Hepatocyte (in vitro differentiated cells): ENCODE results near the gene TSPAN9. TPM values are rescaled to one million over a fixed set of nuclear protein-coding genes. Genes with fewer than 3 reads are reported as not detected.

Experiments used
- DNase-seq: peaks from one replicate; pipeline ENCODE4 v3.0.0-alpha.2; 2016; ENCODE audit warnings: low spot score
- H2AFZ ChIP-seq: fragments of 200-600 bp; sonication (generic); 2 replicates; pipeline ENCODE4 v1.6.0; 2016; ENCODE audit warnings: antibody characterized with exemption, mild to moderate bottlenecking
- H3K27ac ChIP-seq: fragments of 200-600 bp; sonication (generic); 2 replicates; pipeline ENCODE4 v1.5.1; 2016; ENCODE audit warnings: mild to moderate bottlenecking
- H3K27me3 ChIP-seq: fragments of 200-600 bp; sonication (generic); 2 replicates; pipeline ENCODE4 v1.6.1; 2016
- H3K36me3 ChIP-seq: fragments of 200-600 bp; sonication (generic); replicated peaks from 2 replicates; pipeline ENCODE4 v1.5.1; 2016; ENCODE audit warnings: low read depth; ENCODE audit not compliant: insufficient read depth
- H3K4me1 ChIP-seq: fragments of 200-600 bp; sonication (generic); 2 replicates; pipeline ENCODE4 v1.5.1; 2016; ENCODE audit warnings: mild to moderate bottlenecking, moderate library complexity; ENCODE audit not compliant: insufficient read depth
- H3K4me2 ChIP-seq: fragments of 200-600 bp; sonication (generic); 2 replicates; pipeline ENCODE4 v1.6.0; 2016
- H3K4me3 ChIP-seq: fragments of 200-600 bp; sonication (generic); 2 replicates; pipeline ENCODE4 v1.5.1; 2016; ENCODE audit warnings: mild to moderate bottlenecking
- H3K79me2 ChIP-seq: fragments of 200-600 bp; sonication (generic); 2 replicates; pipeline ENCODE4 v1.6.0; 2017; ENCODE audit warnings: mild to moderate bottlenecking
- H3K9me2 ChIP-seq: fragments of 200-600 bp; sonication (generic); replicated peaks from 2 replicates; pipeline ENCODE4 v1.6.0; 2017; ENCODE audit warnings: mild to moderate bottlenecking; ENCODE audit not compliant: insufficient read depth
- H3K9me3 ChIP-seq: fragments of 200-600 bp; sonication (generic); 2 replicates; pipeline ENCODE4 v1.5.1; 2016; ENCODE audit warnings: low read depth, mild to moderate bottlenecking
- H4K20me1 ChIP-seq: fragments of 200-600 bp; sonication (generic); 2 replicates; pipeline ENCODE4 v1.6.0; 2016; ENCODE audit warnings: mild to moderate bottlenecking; ENCODE audit not compliant: insufficient read depth, poor library complexity, severe bottlenecking
- CTCF ChIP-seq: fragments of 200-600 bp; sonication (generic); IDR thresholded peaks from 2 replicates; pipeline ENCODE4 v1.5.1; 2016; ENCODE audit warnings: antibody characterized with exemption, mild to moderate bottlenecking; ENCODE audit not compliant: poor library complexity
- EZH2 ChIP-seq: fragments of 200-600 bp; sonication (generic); IDR thresholded peaks from 2 replicates; pipeline ENCODE4 v1.6.1; 2016; ENCODE audit warnings: antibody characterized with exemption, mild to moderate bottlenecking, borderline replicate concordance
- EZH2phosphoT487 ChIP-seq: fragments of 200-600 bp; sonication (generic); IDR thresholded peaks from one replicate; pipeline ENCODE4 v1.6.1; 2018; ENCODE audit warnings: antibody characterized with exemption, mild to moderate bottlenecking, low read depth, moderate library complexity; ENCODE audit not compliant: unreplicated experiment, severe bottlenecking
- WGBS: methylation state at CpG from one replicate; pipeline ENCODE4 v1.1.6; 2016; ENCODE audit warnings: low lambda C conversion rate; ENCODE audit errors: missing lambda C conversion rate; 5-methylcytosine and 5-hydroxymethylcytosine counted together
- polyA plus RNA-seq: library from polyadenylated mRNA; unstranded; fragments of >200 nt; fragmentation: Nextera tagmentation; extraction: Ambion mirVana; gene quantifications from 2 replicates; pipeline ENCODE4 v1.2.1, GENCODE V29; 2016
- total RNA-seq: library from RNA; depleted of rRNA; stranded (reverse); fragments of >200 nt; gene quantifications from 2 replicates; pipeline ENCODE4 v1.2.3, GENCODE V29; 2014

TSPAN9 gene
- total and polyA plus RNA-seq, 2 experiments from 2014 or later = 16.6 to 38.6 TPM

GRCh38 chr12:3069714-3070113 is 7.5 kb upstream of the TSPAN9 start:
- WGBS = 64% methylated on average over 4 of the region's 4 CpGs
- H3K4me2 ChIP-seq = peak overlapping the region; percentile 22
- no peak for DNase-seq

GRCh38 chr12:3071107-3071506 is 6.1 kb upstream of the TSPAN9 start:
- peak overlapping the region; percentile 73 for H3K27ac ChIP-seq
- no peaks in the 10 kb centered on the region for H3K79me2 ChIP-seq
- peak; percentile 69 for DNase-seq
- TF ChIP-seq EZH2phosphoT487 = no peak
- TF ChIP-seq CTCF = no peak
- TF ChIP-seq EZH2 = no peak
- H3K36me3 ChIP-seq = no peaks in the 10 kb centered on the region
- no peaks in the 10 kb centered on the region for H3K27me3 ChIP-seq
- H3K4me2 ChIP-seq = no peak overlapping the region
- H3K4me3 ChIP-seq = no peak overlapping the region
- H2AFZ ChIP-seq = no peak overlapping the region
- H4K20me1 ChIP-seq = no peaks in the 10 kb centered on the region
- H3K9me3 ChIP-seq = no peaks in the 10 kb centered on the region
- no peaks in the 10 kb centered on the region for H3K9me2 ChIP-seq
- peaks cover 8% of the 10 kb centered on the region for H3K4me1 ChIP-seq
- 61% methylated on average over 8 of the region's 8 CpGs for WGBS

More at GRCh38 chr12:3069714-3070113, 7.5 kb upstream of the TSPAN9 start:
- Histone ChIP-seq H3K27me3 (no peaks in the 10 kb centered on the region), H3K9me2 (no peaks in the 10 kb centered on the region), H4K20me1 (no peaks in the 10 kb centered on the region), H3K36me3 (no peaks in the 10 kb centered on the region), H3K27ac (peak overlapping the region; percentile 0), H3K4me1 (peaks cover 8% of the 10 kb centered on the region), H3K9me3 (no peaks in the 10 kb centered on the region), H2AFZ (no peak overlapping the region), H3K79me2 (no peaks in the 10 kb centered on the region), H3K4me3 (no peak overlapping the region)
- TF ChIP-seq EZH2phosphoT487 = no peak
- no peak for TF ChIP-seq CTCF
- no peak for TF ChIP-seq EZH2

GRCh38 chr12:3071710-3072109 is 5.5 kb upstream of the TSPAN9 start:
- Histone ChIP-seq H3K9me3 (no peaks in the 10 kb centered on the region), H3K79me2 (no peaks in the 10 kb centered on the region), H3K4me1 (peaks cover 12% of the 10 kb centered on the region), H3K4me2 (no peak overlapping the region), H3K4me3 (no peak overlapping the region), H3K27me3 (no peaks in the 10 kb centered on the region), H3K36me3 (no peaks in the 10 kb centered on the region), H3K27ac (peak overlapping the region; percentile 73), H2AFZ (no peak overlapping the region), H4K20me1 (no peaks in the 10 kb centered on the region), H3K9me2 (no peaks in the 10 kb centered on the region)
- WGBS = 98% methylated on average over 25 of the region's 25 CpGs
- no peak for DNase-seq
- TF ChIP-seq EZH2phosphoT487 (no peak), CTCF (no peak), EZH2 (no peak)
